HG03135 (cell line): ENCODE measurements around the gene MYRF.

ENCODE experiments used
- ATAC-seq: cut with Tn5 transposase; IDR thresholded peaks from one replicate; pipeline ENCODE4 v1.9.1; 2021; ENCODE audit warnings: mild to moderate bottlenecking, moderate library complexity; ENCODE audit not compliant: unreplicated experiment

MYRF gene

DNA sequence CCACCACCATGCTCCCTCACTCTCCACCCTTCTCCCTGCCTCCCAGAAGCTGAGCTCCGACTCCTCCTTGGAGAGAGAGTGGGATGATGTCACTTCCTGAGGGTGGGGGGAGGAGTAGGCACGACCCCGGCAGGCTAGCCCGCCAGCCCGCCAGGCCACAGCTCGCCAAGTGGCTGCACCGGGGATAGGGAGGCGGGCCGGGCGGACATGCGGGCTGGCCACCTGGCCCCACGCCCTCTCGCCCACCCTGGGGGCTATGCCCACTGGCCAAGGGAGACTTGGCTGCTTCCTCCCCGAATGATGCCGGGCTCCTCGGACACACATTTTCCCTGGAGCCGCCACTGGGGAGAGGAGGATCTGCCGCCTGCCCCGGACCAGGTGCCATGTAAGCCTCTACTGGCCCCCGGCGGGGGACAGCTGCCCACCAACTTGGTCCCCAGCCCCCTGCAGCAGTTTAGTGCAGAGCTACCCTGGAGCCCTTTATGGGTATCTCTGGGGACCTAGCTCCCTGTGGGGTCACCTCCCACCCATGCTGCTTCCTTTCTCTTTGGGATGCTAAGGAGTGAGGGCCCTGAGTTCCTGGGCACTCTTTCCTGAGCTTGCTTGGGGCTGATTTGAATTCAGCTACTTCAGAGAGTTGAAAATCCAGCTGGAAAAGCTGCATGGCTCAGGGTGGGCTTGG is 33.7 kb upstream of the MYRF start:
- ATAC-seq, result no peak

DNA sequence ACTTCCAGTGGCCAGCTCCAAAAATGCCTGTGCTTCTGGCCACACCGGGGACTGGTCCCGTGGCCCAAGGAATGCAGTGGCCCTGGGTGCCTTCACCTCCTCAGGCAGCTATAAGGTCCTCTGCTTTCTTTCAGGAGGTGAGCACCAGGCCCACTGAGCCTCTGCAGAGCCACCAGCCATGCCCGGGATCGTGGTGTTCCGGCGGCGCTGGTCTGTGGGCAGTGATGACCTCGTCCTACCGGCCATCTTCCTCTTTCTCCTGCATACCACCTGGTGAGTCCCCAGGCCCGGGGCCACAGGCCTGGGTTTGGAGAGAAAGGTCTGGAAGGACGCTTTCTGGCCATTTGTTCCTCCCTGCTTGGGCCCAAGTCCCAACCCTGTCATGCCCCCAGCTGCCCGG is 32.5 kb upstream of the MYRF start:
- no peak for ATAC-seq

DNA sequence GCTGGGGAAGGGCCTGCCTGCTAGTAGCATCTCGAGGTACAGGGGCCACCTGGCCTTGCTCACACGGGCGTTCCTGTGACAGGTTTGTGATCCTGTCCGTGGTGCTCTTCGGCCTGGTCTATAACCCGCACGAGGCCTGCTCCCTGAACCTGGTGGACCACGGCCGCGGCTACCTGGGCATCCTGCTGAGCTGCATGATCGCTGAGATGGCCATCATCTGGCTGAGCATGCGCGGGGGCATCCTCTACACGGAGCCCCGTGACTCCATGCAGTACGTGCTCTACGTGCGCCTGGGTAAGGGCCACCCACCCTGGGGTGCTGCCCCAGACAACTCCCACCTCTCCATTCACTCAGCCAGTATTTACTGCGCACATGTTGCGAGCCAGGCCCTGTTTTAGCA is 31.8 kb upstream of the MYRF start:
- ATAC-seq, result no peak

DNA sequence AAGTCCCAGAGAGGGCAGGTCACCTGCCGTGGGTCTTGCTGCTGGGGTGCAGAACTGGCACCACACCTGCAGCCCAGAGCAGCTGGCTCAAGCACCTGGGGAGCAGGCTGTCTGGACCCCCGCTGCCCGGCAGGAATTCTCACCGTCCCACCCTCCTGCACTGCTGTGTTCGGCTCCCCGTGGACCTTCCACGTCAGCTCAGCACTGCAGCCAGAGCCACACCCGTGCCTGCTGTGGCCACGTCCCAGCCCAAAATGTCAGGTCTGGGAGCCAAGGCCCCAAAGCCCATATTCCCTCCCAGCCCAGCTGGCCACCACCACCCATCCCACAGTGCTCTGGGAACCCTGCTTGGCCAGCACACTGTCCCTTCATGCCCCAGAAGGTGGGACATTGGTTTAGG is 28.0 kb upstream of the MYRF start:
- ATAC-seq, result no peak

DNA sequence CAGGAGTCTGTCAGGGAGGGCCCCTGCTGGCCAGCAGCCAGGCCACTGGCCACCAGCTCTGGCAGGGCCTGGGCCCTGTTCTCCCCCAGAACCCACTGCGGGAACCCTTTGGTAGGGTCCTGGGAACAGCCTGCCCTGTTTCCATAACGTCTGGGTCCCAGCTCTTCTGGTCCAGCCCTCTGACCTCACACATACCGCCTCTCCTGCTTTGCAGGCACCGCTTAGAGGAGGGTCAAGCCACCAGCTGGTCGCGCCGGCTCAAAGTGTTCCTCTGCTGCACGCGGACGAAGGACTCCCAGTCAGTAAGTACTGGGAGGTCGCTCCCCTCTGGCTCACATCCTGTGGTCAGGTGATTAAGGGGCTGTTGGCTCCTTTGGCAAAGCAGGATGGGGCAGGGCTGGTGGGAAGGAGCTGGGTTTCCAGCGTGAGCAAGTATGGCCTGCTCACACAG is 26.6 kb upstream of the MYRF start:
- ATAC-seq, result no peak

DNA sequence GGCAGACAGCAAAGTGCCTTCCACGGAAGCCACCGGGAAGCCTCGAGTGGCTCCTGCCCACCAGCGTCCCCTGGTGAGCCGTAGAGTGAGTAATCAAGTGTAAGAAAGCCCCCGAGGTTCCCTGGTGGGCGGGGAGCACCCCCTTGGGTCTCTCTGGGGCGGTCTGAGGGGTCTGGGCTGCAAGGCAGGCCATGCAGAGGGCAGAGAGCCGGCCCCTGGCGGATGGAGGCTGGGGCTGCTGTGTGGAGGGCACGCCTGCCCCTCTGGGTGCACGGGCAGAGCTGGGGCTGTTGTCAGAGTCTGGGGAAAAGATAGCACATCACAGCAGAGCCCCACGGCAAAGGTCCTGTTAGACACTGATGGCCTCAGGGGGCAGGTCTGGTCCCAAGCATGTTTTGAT is 25.7 kb upstream of the MYRF start:
- ATAC-seq, result no peak

DNA sequence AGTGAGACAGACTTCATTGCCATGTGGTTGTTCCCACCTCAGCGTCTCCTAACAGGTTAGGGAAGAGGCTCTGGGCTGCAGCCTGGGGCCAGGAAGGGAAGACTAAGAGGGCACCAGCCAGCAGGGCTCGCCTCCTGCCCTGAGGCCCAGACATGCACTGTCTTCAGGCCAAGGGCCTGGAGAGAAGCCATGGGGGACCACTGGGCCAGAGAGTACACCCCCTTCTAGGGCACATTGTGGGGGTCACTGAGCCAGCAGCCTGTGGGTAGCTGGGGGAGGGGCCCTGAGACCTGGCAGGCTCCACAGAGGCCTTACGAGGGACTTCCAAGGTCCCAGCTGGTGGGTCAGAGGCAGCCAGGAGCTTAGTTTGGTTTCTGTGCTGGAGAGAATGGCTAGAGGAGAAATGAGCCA is 25.0 kb upstream of the MYRF start:
- no peak for ATAC-seq

DNA sequence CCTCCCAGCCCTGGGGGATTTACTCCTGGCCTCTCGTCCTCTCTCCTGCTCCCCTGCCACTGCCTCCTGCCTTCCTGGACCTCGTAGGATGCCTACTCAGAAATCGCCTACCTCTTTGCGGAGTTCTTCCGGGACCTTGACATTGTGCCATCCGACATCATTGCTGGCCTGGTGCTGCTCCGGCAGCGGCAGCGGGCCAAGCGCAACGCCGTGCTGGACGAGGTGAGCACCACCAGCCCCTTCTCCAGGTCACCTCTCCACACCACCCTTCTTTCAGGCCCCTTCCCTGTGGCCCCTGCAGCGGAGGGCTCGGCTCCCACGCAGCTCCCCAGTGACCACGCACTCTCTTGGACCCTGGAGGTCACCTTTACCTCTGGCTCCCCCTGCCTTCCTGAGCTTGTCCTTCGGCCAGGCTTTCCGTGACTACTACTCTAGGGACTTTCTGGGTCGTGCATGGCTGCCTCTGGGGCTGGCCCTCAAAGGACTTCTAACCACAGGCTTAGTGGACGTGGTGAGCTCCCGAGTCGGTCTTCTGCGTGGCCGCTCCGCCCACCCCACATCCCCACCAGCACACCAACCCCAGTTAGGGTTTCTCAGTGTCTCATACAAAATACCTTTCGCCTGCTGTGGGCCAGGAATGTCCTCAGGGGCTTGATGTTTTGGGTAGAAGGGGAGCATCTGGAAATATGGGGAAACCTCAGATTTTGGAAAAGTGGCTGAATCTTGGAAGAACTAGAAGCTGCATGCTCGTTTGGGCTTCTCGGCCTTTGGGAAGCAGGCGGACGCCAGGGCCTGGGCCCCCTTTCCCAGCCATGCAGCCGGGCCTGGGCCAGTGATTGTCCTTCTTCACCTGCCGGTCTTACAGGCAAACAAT is 24.1 kb upstream of the MYRF start:
- ATAC-seq, result no peak

DNA sequence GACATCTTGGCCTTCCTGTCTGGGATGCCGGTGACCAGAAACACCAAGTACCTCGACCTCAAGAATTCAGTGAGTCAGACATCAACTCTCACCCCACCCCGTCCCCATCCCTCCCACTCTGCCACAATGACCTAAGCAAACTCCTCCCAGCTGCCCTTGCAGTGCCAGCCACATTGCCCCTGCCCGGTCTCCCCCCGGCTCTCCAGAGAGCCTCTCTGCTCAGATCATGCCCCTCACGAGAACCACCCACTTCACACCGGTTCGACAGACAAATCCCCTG is 23.6 kb upstream of the MYRF start:
- no peak for ATAC-seq

DNA sequence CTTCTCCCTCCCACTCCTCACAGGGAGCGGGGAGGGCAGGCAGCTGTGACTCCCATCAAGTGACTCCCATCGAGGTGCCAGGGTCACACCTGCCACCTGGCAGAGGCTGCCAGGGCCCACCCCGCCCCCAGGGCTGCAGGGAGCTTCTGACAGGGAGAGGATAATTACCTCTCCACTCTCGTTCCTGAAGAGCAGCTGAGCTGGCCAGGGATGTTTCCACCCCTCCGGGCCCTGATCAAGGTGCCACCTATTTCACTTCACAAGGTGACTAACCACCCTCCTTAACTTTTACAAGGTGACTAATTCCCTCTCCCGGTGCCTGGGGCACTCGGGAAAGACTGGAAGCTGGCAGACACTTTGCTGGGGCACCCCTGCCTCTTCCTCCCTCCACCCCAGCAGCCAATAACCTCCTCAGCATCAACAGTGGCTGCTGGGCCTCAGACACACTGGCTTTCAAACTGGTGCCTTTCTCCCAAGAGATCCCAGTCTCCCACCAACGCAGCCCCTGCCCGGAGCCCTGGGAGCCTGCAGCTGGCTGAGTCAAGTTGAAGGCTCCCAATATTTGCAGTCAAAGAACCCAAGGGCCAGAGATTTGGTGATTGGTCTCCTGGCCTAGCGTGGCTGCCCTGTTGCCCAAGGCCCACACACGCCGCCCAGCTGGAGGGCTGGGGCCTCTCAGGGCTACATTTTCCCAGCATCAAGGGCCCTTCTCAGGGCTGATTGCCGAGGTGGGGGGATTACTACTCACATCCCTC is 22.0 kb upstream of the MYRF start:
- no peak for ATAC-seq

DNA sequence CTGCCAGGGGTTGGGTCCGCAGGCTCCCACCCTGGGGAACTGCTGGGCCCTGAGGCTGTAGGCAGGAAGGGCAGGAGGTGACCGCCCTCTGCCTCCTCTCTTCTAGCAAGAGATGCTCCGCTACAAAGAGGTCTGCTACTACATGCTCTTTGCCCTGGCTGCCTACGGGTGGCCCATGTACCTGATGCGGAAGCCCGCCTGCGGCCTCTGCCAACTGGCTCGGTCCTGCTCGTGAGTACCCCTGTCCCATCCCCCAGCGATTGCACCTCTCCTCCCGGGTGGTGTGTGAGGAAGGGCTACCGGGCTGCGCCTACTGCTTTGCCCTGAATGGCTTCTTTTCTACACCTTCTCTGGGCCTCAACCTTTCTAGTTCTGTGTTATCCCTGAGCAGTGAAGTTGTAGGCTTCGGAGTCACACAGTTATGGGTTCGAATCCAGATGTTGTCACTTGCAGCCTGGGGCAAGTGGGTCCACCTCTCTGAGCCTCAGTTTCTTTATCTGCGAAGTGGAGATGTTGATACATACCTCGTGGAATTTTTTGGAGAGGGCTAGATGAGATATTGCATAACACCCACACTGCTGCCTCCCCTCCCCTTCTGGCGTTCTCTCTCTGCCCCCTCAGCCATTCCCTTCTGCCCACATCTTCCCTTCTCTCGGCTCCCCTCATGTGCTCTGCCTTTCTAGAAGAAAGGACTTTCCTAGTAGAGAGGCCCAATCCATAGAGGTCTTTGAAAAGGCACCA is 21.1 kb upstream of the MYRF start:
- ATAC-seq, result no peak

DNA sequence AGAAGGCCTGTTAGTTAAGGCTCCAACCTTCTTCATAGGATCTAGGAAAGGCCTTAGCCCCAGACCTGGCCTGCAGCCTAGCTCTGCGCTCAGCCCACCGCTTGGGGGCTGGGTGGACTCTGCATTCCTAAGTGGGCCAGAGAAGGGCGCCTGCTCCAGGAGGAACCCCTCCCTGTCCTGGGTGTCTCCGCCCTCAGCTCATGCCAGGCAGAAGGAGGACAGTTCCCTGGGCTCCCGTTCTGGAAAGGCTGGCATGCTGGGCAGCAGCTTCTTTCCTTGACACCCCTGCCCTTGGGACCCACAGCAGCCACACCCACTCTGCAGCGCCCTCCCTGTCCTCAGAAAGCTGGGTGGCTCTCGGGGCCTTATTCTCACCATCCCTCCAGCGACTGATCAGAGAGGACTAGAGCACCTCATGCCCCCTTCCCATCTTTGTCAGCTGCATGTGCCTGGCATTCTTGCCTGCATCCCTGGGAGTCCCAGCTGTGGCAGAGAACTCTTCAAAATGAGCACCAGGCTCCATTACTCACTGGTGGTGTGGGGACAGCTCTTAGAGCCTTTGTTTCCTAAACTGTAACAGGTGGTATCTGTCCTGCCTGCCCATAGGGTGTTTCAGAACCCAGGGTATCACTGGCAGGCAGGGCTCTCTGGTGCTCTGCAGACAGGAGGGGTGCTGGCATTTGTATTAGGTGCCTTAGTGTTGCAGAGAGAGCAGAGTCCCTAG is 20.3 kb upstream of the MYRF start:
- ATAC-seq, result no peak

DNA sequence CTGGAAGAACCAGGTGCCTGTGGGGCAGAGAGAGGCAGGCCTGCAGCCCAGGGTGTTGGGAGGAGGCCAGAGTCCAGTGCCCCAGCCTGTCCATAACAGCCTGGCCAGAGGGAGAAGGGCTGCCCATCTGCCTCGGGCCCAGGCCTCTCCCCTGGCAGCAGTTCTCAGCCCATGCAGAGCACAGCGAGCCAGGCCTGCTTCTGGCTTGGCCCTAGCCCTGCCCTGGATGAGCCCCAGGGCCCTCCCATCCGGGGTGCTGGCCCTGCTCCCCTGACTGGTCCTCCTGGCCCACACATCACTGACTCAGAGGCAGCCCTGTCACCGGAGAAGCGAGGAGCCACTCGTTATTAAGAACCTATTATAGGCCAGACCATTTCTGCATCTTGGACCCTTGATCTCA is 19.7 kb upstream of the MYRF start:
- ATAC-seq, result no peak

DNA sequence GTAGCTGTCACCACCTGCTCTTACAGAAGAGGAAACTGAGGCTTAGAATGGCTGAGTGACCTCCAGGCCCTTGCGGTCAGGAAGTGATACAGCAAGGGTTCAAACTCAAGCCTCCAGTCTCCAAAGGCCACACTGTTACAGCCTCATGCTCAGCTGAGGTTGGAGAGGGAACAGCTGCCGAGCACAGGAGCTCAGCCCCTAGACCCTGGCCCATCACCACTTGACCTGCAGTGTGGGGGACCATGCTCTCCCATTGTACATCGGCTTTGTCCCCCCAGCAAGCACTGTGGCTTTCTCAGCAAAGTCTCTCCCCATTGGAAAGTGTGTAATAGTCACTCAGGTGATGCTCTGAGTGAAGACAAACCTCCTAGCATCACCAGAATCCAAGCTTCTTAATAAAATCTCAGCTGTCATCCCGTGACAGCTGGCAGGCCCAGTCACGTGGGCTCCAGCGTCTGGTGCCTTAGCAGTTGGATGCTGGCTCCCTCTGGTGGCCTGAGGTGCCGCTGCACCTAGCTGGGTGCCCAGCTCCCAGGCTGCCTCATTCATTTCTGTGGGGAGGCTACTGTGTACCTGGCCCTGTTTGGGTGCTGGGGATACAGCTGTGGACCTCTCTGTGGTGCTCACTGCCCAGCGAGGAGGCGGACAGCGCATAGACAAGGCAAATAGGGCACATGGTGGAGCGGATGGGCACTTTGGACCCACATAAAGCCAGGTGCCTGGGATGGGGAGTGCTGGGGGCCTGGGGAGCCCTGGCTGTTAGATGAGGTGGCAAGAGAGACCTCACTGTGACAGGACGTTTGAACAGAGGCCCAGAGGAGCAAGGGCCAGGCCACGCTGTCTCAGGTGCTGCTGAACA is 19.1 kb upstream of the MYRF start:
- peak; percentile 85 for ATAC-seq

DNA sequence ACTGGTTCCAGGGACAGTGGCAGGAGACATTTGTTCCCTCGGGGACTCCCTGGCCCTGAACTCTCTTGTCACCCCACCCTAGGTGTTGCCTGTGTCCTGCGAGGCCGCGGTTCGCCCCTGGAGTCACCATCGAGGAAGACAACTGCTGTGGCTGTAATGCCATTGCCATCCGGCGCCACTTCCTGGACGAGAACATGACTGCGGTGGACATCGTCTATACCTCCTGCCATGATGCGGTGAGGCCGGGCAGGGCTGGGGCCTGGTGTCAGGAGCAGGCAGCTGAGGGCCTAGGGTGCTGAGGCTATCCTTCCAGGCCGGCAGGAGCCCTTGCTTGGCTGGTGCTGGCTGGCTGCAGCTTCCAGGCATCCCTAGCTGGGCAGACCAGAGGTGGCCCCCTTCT is 17.7 kb upstream of the MYRF start:
- no peak for ATAC-seq

DNA sequence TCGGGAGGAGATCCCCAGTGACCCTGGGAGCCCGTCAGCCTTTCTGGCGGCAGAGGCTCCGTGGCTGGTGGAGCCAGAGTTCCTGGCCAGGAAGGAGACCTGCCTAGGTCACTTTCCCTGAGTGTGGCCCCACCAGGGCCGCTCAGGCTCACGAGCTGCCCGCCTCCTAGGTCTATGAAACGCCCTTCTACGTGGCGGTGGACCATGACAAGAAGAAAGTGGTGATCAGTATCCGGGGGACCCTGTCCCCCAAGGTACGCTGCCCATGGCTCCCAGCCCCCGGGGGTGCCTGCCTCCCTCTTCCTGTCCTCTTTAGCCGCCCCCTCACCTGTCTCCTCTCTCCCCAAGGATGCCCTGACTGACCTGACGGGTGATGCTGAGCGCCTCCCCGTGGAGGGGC is 17.0 kb upstream of the MYRF start:
- ATAC-seq, result no peak

DNA sequence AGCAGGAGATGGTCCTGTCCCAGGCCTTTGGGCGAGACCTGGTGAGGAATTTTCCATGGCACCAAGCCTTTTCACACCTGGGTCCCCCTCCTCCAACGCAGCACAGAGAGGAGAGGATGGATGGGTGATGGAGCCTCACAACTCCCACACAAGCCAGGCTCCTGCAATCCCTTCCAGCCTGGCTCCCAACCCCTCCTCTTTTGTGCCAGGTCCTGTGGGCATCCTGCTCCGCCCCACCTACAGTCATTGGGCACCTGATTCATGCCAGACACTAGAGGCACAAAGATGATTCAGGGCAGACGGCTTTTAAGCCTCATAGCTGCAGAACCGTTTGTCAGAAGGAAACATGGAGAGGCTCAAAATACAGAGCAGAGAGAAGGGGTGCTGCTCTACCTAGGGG is 16.1 kb upstream of the MYRF start:
- no peak for ATAC-seq

DNA sequence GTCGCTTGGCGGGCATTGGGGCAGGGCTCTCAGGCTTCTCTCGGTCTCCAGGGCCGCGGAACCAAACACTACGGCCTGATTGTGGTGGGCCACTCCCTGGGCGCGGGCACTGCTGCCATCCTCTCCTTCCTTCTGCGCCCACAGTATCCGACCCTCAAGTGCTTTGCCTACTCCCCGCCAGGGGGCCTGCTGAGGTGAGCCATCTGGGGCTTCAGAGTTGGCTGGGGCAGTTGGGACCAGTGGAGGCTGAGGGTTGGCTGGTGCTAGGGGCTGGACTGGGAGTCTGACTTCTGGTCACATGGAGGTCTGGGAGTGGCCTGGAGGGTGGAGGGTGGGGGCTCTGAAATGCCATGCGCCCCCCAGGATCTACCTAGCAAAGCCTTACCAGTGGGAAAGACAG is 15.3 kb upstream of the MYRF start:
- no peak for ATAC-seq

DNA sequence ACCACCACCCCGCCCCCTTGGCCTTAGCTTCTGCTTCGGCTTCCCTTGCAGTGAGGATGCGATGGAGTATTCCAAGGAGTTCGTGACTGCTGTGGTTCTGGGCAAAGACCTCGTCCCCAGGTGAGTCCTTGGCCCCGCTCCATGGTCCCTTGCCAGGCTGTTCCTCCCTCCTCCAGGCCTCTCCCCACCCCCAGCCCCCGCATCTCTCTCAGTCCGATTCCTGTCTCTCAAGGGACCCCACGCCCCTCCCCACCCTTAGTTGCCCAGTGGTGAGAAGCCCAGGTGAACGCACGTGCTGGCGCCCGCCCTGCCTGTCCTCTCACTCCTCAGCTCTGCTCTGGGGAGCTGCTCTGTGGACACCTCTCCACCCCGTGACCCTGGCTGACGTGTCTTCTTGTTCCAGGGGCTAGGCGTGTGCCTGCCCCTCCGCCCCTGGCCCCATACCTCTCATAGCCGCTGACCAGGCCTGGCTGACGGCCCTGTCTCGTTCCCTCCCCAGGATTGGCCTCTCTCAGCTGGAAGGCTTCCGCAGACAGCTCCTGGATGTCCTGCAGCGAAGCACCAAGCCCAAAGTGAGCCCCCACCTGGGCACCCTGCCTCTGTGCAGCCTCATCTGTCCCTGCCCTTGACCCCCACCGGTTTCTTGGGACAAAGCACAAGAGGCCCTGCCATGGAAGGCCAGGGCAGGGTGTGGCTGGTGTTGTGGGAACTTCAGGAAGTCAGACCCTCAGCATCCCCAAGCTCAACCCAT is 14.6 kb upstream of the MYRF start:
- ATAC-seq, result no peak
